IPS DF 19.7 (cell line): ENCODE measurements around the gene C20orf144.

Experiments used
- DNase-seq: peaks from one replicate; pipeline ENCODE4 v3.0.0-alpha.2; 2013; ENCODE audit warnings: low read depth, low spot score

Gene C20orf144

DNA sequence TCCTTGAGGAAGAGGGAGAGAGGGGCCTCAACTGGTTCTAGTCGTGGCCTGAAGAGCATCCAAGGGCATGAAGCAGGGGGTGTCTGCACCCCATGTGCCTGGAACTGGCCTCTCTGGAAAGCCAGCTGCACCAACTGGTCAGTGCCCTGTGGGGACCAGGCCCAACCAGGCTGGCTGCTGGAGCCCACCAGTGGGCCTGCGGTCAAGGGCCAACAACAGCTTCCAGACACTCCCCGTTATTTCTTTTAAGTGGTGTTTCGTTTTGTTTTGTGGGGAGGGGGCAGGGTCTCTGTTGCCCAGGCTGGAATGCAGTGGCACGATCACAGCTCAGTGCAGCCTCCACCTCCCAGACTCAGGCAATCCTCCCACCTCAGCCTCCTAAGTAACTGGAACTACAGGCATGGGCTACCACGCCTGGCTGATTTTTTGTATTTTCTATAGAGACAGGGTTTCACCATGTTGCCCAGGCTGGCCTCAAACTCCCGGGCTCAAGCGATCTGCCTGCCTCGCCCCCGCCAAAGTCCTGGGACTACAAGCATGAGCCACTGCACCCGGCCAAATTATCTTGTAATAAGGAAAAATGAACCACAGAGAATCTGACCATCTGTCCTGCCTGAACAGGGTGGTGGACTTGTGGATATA is 11.9 kb upstream of the C20orf144 start:
- DNase-seq: no peak

- DNase-seq: no peak
These were observed 11.2 kb upstream of the C20orf144 start for GRCh38 chr20:33650753-33651561.

DNA sequence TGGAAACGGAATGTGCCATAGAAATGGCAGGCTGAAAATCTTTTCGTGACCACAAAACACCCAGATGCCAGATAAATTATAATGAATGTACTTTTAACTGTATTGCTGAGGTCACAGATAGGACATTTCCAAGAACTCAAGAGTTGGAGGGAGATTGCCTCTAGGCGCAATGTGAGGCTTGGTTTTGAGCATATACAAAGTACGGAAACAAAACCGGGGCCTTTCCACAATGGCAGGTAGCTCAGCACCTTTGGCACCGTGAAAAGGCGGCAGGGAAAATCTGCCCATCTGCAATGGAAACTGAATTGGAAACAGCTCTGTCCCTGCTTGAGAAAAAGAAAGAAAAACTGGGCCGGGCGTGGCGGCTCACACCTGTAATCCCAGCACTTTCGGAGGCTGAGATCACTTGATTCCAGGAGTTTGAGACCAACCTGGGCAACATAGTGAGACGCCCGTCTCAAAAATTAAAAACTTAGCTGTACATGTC is 10.5 kb upstream of the C20orf144 start:
- no peak for DNase-seq

DNA sequence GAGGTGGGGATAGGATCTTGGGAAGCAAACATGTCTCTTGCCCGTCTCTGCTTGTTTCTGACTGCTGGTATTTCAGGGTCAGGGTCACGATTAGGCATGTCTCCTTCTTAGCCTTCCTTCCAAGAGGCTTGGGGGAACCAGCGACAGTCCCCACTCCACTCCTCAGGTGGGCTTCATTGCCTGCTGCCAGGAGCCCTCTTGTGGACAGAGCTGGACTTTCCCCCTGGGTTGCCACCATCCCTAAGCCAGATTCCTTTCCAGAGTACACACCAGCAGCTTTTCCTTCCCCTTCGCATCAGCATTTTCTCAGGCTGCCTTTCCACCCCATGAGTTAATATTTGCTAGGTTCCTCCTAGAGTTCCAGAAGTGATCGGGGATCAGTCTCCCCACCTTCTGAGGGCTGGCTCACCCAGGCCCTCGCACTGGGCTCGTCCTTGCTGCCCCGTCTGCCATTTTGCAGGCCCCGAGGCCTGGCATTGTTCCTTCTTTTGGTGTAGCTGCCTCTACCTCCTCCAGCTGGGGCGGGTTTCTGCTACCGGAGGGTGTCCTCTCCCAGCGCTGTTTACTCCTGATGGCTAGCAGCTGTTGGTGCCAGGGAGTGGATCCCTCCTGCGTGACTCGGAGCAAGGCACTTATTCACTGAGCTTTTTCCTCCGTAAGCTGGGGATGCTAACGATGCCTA is 8.8 kb upstream of the C20orf144 start:
- DNase-seq: no peak

DNA sequence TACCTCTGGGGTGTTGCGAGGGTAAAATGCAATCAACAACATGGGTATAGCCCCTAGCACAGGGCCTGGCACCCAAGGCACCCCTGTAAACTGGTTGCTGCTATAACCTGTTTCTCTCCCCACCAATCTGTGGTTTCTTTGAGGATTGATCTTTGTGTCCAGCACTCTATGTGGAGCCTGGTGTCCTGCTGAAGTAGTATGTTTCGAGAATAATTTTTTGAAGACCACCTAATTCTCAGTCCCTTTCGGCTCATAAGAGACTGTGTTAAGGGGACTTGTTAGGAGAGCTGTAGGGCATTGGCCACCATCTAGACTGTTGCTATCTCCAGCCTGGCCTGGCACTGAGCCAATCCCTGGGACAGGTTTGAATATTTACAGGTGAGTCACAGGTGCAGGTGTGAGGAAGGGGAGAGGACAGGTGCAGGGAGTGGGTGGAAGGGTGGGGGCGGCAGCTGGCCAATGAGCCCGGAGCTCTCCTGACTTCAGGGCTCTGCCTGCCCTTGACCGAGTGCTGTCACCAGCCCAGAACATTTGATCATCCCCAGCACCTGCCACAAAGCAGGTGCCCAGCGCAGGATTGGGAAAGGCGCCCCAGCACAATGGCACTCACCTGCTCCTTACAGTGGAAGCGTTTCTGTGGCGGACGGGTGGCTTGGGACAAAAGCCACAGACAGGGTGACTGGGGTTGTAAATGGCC is 8.1 kb upstream of the C20orf144 start:
- DNase-seq: no peak

DNA sequence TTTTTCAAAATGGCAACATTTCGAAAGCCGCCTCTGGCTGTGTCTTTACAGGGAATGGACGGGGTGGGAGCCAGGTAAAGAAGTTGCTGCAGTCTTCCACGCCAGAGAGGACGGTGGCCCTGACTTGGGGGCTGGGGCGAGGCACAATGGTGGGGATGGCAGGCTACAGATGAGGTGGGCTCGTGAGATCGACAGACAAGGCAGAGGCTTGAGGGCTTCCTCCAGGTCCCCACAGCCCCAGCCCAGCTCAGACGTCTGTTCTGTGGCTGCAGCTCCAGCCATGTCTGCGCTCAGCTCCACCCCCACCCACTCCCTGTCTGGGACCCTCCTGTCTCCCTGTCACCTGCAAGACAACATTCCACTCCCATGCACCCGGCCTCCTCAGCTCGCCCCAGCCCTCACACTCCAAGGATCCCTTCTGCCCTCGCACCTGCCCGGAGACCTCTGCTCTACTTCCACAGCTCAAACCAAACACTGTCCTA is 7.4 kb upstream of the C20orf144 start:
- DNase-seq: no peak

GRCh38 chr20:33655164-33655563 is 7.0 kb upstream of the C20orf144 start:
- DNase-seq: no peak

- DNase-seq: no peak
These were observed 5.9 kb upstream of the C20orf144 start for GRCh38 chr20:33656010-33656782.

DNA sequence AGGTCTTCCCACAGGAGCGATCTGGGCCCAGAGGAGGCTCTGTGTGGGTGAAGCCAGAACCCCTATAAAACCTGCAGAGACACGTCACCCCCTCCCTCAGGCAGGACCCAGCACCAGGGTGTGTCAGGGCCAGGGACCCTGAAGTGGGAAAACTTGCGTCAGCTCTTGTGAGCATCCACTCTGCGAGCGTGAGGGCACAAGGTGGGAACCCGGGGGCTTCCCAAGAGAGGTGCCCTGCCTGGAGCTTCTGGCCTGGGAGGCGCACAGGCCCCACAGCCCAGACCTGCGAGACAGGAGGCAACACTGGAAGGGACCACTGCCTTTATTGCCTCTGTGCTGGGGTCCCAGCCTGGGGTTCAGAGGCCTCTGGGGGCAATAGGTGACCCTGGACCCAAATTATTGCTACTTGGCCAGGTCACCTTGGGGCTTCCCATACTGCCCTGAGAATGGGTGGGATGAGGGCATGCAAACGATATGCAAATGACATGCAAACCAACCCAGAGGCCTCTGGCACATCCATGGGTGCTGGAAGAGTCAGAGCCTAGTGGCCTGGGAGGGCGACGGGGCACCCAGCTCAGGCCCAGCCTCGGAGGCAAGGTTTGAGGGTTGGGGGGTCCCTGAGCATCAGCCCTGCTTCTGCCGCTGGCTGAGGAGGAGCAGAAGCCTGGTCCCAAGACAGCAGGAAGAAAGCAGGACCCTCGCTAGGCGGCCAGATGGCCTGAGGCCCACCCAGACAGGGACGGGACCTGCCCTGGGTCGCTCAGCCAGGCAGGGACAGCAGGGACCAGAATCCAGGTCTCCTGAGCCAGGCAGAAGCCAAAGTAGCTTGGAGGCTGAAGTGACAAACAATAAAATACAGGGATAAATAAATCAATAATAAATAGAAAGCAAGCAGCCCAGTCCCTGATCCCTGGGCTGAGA is 5.1 kb upstream of the C20orf144 start:
- no peak for DNase-seq

DNA sequence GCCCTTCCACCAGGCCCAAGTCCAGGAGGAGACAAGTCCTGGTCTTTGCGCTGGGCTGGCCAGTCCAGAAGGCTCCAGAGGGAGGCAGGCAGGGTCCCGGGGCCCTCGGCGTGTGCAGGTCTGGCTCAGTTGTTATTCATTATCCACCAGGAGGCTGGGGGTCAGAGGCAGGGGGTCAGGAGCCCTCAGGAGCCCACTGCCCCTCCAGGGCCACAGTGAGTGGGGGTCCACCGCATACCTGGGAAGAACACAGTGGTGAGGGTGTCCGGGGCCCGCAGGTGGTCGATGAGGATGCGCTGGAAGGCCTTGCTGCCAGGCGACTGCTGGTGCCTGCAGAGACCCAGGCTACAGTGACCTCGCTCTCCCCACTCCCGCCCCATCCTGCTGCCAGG is 4.4 kb upstream of the C20orf144 start:
- no peak for DNase-seq

DNA sequence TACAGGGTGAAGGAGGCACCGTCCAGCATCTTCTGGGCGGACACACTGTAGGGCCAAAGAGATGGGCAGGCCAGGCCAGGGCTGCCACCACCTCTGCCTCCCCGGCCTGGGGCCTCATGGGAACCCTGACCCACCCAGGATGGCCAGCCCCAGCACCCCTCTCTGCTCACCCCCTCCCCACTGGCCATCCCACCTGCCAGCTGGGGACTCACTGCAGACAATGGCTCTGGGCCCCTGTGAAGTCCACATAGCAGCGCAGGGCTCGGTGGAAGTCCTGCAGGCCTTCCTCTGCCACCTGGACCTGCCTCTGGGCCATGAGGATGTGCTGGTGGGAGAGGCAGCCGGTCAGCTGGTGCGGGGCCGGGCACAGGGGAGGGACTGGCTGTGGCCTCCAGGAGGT is 3.6 kb upstream of the C20orf144 start:
- DNase-seq: no peak

- no peak for DNase-seq
These were observed 3.2 kb upstream of the C20orf144 start for GRCh38 chr20:33658929-33659328.

GRCh38 chr20:33659341-33660034 is 2.6 kb upstream of the C20orf144 start:
- DNase-seq: no peak

- no peak for DNase-seq
These were observed 2.0 kb upstream of the C20orf144 start for GRCh38 chr20:33660035-33660684.

GRCh38 chr20:33660685-33661058 is 1.5 kb upstream of the C20orf144 start:
- DNase-seq: no peak

DNA sequence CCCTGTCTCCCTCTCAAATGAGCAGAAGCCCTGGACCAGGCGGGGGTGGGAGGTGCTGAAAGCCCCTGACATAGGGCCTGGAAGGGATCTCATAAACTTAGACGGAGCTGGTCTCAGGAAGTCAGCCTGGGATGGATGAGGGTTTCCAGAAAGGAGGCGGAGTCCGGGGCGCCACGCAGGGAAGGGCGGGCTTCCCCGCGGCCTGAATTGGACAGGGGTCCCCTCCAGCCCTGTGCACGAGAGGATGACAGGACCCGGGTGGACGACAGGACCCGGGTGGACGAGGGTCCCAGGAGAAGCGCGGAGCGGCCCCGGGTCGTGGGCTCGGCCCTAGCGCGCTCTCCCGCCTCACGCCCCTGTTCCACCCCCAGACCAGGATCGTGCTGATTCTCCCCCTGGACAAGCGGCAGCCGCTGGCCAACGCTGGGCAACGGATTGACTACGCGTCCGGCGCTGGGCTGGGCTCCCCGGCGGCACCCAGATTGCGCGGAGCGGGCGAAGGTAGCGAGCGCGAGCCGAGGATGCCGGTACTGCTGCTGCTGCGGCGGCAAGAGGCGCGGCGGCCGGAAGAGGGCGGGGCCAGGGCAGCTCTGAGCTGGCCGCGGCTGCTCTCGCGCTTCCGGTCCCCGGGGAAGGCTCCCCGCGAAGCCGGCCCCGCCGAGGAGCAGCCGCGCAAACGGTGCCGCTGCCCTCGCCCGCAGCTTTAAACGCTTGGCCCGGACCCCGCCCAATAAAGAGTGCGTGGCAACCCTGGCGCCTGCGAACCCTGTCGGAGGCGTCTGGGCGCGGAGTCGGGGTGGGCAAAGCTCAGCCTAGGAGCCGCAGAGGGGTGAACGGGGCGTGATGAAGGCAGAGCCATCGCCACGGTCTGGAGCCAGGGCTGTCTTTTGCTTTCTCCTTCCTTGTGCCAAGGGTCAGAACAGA is 1.3 kb downstream of the C20orf144 start:
- no peak for DNase-seq

DNA sequence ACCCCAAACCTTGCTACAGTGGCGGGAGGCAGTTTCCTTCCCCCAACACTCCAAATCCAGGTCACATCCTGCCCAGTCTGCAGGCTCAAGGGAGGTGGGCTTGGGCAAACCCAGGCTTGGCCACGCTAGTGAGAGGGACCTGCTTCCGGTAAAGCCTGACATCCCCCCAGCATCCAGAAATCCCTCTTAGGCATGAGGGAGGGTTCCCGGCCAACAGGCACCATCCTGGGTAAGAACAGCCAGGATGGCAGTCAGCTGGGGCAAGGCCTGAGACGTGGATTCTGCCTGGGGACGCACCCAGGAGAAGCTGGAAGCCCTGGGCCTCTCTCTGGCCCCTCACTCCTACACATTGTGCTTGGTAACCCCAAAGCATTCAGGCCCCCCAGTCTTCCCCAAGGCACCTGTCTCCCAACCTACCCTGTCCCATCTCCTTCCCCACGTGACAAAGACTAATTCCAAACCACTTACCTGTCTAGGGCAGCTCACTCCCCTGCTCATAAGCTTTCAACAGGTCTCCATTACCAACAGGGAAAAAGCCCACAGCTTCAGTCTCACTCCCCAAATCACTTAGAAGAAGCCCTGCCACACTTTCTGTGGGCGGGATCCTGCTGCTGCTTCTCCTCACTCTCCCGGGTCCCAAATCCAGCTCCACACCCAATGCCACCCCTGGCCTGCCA is 2.1 kb downstream of the C20orf144 start:
- no peak for DNase-seq
